Head of caudate nucleus (tissue), 42 donors: ENCODE data around the gene TPRG1L.
"Not testable (repeated sequence)": the region's sequence is repeated elsewhere in the genome, so short reads cannot be mapped to it uniquely, and the experiment has no call there.

Source experiments
- DNase-seq, 42 donors: peaks; one replicate each; pipeline versions ENCODE4 v3.0.0 to v3.0.0-alpha.2; 2020 to 2021; ENCODE audit warnings: mixed read lengths in 7 of 42
- intact Hi-C: fragments of 100-400 bp; cut with DNase I; formaldehyde crosslinking; loops from one replicate; pipeline ENCODE4 v1.15.0; 2022

The TPRG1L gene

GRCh38 chr1:3624200-3625136 lies at the start of gene TPRG1L:
TPRG1L (plus strand) TSS chr1:3625015; CDS start chr1:3625073, 58 bp downstream.
- DNase-seq, result peak; percentile 96 to 100 (median 99)
- intact Hi-C loops, result loop anchor here (2.0 kb wide), 1 partner anchor 26 kb away; the partner anchor contains the start of gene WRAP73

DNA sequence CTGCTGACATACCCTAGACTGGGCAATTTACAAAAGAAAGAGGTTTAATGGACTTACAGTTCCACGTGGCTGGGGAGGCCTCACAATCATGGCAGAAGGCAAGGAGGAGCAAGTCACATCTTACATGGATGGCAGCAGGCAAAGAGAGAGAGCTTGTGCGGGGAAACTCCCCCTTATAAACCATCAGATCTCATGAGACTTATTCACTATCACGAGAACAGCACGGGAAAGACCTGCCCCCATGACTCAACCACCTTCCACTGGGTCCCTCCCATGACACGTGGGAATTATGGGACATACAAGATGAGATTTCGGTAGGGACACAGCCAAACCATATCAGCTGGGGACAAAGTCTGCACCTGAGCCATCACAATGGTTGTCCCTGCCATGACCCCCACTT lies 49.3 kb upstream of the TPRG1L start:
- DNase-seq, intact Hi-C loops: not testable (repeated sequence)

DNA sequence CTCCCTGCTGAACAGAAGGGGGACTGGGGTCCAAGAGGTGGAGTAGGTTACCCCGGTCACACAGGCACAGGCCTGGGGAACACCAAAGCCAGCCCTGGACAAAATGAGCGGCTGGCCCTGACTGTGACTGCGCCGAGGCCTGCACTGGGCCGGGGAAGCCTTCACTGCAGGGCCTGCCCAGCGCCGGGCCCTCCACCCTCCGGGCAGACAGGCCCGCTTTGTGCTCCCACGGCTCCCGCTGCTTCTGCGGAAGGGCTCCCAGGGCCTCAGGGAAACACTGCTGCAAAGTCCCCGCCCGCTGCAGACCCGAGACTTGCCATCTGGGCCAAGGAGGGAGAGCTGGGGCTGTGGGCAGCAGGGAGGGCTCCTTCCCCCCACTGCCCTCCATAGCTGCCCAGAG lies 48.8 kb upstream of the TPRG1L start:
- peak in 1 of 42 donors; percentile 34 for DNase-seq
- intact Hi-C loops, result no loop called here

DNA sequence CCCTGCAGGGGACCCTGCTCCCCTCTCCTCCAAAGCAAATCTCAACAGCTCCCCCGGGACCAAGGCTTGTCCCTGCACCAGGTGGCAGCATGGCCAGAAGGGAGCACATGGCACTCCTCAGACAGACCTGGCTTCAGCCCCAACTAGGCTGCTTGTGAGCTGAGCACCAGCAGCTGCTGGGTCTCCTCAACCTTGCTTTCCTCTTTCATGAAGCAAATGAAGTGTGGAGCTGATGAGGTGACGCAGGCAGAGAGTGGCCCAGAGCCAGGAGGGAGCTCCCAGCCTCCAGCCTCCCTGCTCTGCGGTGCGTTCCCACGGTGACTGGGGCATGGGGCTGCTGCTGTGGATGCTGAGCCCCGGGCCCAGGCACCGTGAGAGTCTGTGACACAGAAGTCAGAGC lies 47.5 kb upstream of the TPRG1L start:
- intact Hi-C loops, result no loop called here

GRCh38 chr1:3577711-3578432 lies 46.9 kb upstream of the TPRG1L start:
- intact Hi-C loops, result no loop called here
- no peak for DNase-seq

More for the DNA sequence above, 47.5 kb upstream of the TPRG1L start:
- DNase-seq, result peak in 18 of 42 donors; percentile 13 to 61 (median 34)

- no peak for DNase-seq
- intact Hi-C loops, result no loop called here
These were observed 46.4 kb upstream of the TPRG1L start for GRCh38 chr1:3578433-3578805.

- intact Hi-C loops, result no loop called here
- no peak for DNase-seq
These were observed 45.9 kb upstream of the TPRG1L start for GRCh38 chr1:3578906-3579305.

- intact Hi-C loops, result no loop called here
These were observed 45.2 kb upstream of the TPRG1L start for GRCh38 chr1:3579626-3580025.

GRCh38 chr1:3580231-3580630 lies 44.6 kb upstream of the TPRG1L start:
- intact Hi-C loops, result no loop called here
- DNase-seq, result no peak

More at GRCh38 chr1:3579626-3580025, 45.2 kb upstream of the TPRG1L start:
- DNase-seq, result no peak

- DNase-seq, result no peak
- intact Hi-C loops, result no loop called here
These were observed 43.3 kb upstream of the TPRG1L start for GRCh38 chr1:3581296-3582036.

DNA sequence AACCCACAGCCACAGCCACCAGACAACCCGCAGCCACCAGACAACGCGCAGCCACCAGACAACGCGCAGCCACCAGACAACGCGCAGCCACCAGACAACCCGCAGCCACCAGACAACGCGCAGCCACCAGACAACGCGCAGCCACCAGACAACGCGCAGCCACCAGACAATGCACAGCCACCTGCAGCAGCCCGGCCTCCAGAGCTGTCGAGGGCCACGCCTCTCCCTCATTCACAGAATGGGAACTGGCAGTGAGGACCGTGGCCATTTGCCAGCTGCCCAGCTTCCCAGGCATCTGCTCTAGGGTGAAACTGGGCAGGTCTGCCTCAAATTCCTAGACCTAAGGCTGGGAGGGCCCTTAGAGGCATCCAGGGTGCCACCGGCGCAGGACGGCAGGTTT lies 41.1 kb upstream of the TPRG1L start:
- intact Hi-C loops, DNase-seq: not testable (repeated sequence)

DNA sequence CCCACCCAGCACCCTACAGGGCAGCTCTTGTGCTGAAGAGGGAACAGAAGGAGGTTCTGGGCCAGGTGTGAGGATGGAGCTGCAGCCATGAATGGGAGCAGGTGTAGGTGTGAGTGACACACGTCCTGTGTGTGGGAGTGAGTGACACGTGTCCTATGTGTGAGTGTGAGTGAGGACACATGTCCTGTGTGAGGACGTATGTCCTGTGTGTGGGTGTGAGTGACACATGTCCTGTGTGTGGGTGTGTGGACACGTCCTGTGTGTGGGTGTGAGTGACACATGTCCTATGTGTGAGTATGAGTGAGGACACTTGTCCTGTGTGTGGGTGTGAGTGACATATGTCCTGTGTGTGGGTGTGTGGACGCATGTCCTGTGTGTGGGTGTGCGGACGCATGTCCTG lies 39.9 kb upstream of the TPRG1L start:
- intact Hi-C loops, result no loop called here
- peak in 1 of 42 donors; percentile 10 for DNase-seq

DNA sequence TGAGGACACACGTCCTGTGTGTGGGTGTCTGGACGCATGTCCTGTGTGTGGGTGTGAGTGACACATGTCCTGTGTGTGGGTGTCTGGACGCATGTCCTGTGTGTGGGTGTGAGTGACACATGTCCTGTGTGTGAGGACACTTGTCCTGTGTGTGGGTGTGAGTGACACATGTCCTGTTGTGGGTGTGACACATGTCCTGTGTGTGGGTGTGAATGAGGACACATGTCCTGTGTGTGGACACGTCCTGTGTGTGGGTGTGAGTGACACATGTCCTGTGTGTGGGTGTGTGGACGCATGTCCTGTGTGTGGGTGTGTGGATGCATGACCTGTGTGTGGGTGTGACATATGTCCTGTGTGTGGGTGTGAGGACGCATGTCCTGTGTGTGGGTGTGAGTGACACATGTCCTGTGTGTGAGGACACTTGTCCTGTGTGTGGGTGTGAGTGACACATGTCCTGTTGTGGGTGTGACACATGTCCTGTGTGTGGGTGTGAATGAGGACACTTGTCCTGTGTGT lies 39.4 kb upstream of the TPRG1L start:
- DNase-seq, intact Hi-C loops: not testable (repeated sequence)

DNA sequence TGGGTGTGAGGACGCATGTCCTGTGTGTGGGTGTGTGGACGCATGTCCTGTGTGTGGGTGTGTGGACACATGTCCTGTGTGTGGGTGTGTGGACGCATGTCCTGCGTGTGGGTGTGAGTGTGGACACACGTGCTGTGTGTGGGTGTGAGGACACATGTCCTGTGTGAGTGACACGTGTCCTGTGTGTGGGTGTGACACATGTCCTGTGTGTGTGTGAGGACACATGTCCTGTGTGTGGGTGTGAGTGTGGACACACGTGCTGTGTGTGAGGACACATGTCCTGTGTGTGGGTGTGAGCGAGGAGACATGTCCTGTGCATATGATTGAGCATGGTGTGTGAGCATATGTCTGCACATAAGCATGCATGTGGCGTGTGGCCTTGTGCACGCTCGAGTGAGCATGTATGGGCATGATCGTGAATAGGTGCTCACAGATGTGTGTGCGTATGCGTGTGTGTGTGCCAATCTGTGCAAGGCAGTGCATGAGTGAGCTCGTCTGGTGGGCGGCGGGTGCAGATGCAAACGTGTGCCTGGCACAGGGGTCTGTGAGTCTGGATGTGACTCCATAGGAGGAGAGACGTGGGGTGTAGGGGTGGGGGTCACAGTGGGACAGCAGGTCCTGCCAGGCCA lies 38.8 kb upstream of the TPRG1L start:
- intact Hi-C loops, result no loop called here
- DNase-seq, result no peak

DNA sequence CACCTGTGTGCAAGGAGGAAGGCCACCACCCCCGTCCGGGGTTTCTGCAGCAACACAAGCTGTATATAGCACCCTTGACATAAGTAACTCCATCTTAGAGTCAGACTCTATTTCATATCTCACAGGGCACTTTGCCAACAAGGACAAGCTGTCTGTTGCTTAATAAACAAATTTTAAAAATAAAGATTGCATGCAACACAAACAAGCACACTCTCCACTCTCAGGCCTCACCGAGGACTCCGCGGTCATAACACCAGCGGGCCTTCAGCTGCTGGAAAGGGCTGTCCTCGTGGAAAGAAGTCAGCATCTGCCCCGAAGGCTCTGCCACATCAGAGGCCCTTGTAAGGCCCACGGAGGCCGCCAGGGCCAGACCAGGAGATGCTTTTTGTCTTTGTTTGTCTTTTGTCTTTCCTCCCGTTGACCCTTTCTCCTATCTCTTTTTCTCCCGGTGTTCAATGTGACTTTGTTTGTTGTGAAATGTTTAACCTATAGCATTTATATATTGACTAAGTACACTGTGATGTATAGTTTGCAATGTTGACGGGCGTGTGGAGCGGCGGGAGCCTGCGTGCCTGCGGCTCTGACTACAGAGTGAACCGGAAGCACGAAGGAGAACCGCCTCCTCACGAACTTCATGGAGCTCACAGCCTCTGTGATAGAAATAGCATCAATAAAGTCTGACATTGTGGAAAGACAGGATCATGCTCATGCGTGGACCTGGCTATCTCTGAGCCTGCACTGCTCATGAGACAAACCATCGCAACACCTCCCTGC lies 37.6 kb upstream of the TPRG1L start:
- intact Hi-C loops, result no loop called here
- peak in 37 of 42 donors; percentile 14 to 84 (median 61) for DNase-seq

- no peak for DNase-seq
- intact Hi-C loops, result no loop called here
These were observed 36.4 kb upstream of the TPRG1L start for GRCh38 chr1:3588395-3588794.

GRCh38 chr1:3590139-3590763 lies 34.6 kb upstream of the TPRG1L start:
- intact Hi-C loops, result no loop called here
- DNase-seq, result no peak
